Ovary (tissue), 3 donors: ENCODE measurements around the gene LTBP2.

ENCODE experiments used
- CTCF ChIP-seq, 3 donors: fragments of 450-650 bp in 2 of 3; fragments of 200-600 bp in 1 of 3; IDR thresholded peaks; one replicate each; pipeline versions ENCODE4 v1.5.1 to v1.8.0; 2016 to 2022; ENCODE audit warnings: antibody characterized with exemption in 3 of 3, mild to moderate bottlenecking in 1 of 3
- EP300 ChIP-seq: sonication (generic); formaldehyde crosslinking; IDR thresholded peaks from one replicate; pipeline ENCODE4 v1.6.1; 2017; ENCODE audit warnings: antibody characterized with exemption
- POLR2A ChIP-seq: fragments of 450-650 bp; IDR thresholded peaks from one replicate; pipeline ENCODE4 v1.6.1; 2017; ENCODE audit warnings: antibody characterized with exemption, mild to moderate bottlenecking, moderate library complexity
- donor health status: DM: no; HTN: no; CAD: no.

GRCh38 chr14:74655599-74656395 is 43.8 kb upstream of the LTBP2 start:
- no peak for TF ChIP-seq POLR2A
- no peak for TF ChIP-seq CTCF (IDR thresholded peaks at IDR 0.05)
- TF ChIP-seq EP300: no peak
